Measurements from ENCODE around the gene ATP11B.

Gene ATP11B

GRCh38 chr3:182889948-182890629 is 96.8 kb downstream of the ATP11B start:
- in situ Hi-C loops (cut with HindIII; ENCODE audit: low sequenced_read_pairs): no loop called here
- TF ChIP-seq CTCF (IDR thresholded peaks at IDR 0.05; ENCODE audit: low read depth, low read length, missing control alignments): no peak
- H3K4me3 ChIP-seq (ENCODE audit: low read depth, low read length): no peak overlapping the region
- peak; percentile 9 for DNase-seq (ENCODE audit: low read depth)

GRCh38 chr3:182891364-182891763 is 98.1 kb downstream of the ATP11B start:
- DNase-seq (ENCODE audit: low read depth): no peak
- TF ChIP-seq CTCF (IDR thresholded peaks at IDR 0.05; ENCODE audit: low read depth, low read length, missing control alignments): no peak
- in situ Hi-C loops (cut with HindIII; ENCODE audit: low sequenced_read_pairs): no loop called here
- no peak overlapping the region for H3K4me3 ChIP-seq (ENCODE audit: low read depth, low read length)

GRCh38 chr3:182892226-182892625 is 98.9 kb downstream of the ATP11B start:
- DNase-seq (ENCODE audit: low read depth): no peak
- no peak for TF ChIP-seq CTCF (IDR thresholded peaks at IDR 0.05; ENCODE audit: low read depth, low read length, missing control alignments)
- in situ Hi-C loops (cut with HindIII; ENCODE audit: low sequenced_read_pairs): no loop called here
- H3K4me3 ChIP-seq (ENCODE audit: low read depth, low read length): no peak overlapping the region

- H3K4me3 ChIP-seq (ENCODE audit: low read depth, low read length): no peak overlapping the region
- DNase-seq (ENCODE audit: low read depth): no peak
- no peak for TF ChIP-seq CTCF (IDR thresholded peaks at IDR 0.05; ENCODE audit: low read depth, low read length, missing control alignments)
- in situ Hi-C loops (cut with HindIII; ENCODE audit: low sequenced_read_pairs): no loop called here
Measured at GRCh38 chr3:182895513-182896112, 102.3 kb downstream of the ATP11B start.

GRCh38 chr3:182896553-182896952 is 103.2 kb downstream of the ATP11B start:
- in situ Hi-C loops (cut with HindIII; ENCODE audit: low sequenced_read_pairs): no loop called here
- no peak for TF ChIP-seq CTCF (IDR thresholded peaks at IDR 0.05; ENCODE audit: low read depth, low read length, missing control alignments)
- H3K4me3 ChIP-seq (ENCODE audit: low read depth, low read length): no peak overlapping the region
- no peak for DNase-seq (ENCODE audit: low read depth)

GRCh38 chr3:182902236-182902635 is 108.9 kb downstream of the ATP11B start:
- no peak overlapping the region for H3K4me3 ChIP-seq (ENCODE audit: low read depth, low read length)
- in situ Hi-C loops (cut with HindIII; ENCODE audit: low sequenced_read_pairs): no loop called here
- no peak for DNase-seq (ENCODE audit: low read depth)
- TF ChIP-seq CTCF (IDR thresholded peaks at IDR 0.05; ENCODE audit: low read depth, low read length, missing control alignments): no peak
